Ovary (tissue), 3 donors: ENCODE results near the gene PRG2.
A peak's percentile ranks its signal among the peaks of the same experiment; 100 is the strongest.

Experiments
- EP300 ChIP-seq: sonication (generic); formaldehyde crosslinking; IDR thresholded peaks from one replicate; pipeline ENCODE4 v1.6.1; 2017; ENCODE audit warnings: antibody characterized with exemption
- TF ChIP-seq, protein P1 (sequence below), 3 donors: fragments of 450-650 bp in 2 of 3; fragments of 200-600 bp in 1 of 3; IDR thresholded peaks; one replicate each; pipeline versions ENCODE4 v1.5.1 to v1.8.0; 2016 to 2022; ENCODE audit warnings: antibody characterized with exemption in 3 of 3, mild to moderate bottlenecking in 1 of 3
- donor health status: DM: no; HTN: no; CAD: no.

DNA sequence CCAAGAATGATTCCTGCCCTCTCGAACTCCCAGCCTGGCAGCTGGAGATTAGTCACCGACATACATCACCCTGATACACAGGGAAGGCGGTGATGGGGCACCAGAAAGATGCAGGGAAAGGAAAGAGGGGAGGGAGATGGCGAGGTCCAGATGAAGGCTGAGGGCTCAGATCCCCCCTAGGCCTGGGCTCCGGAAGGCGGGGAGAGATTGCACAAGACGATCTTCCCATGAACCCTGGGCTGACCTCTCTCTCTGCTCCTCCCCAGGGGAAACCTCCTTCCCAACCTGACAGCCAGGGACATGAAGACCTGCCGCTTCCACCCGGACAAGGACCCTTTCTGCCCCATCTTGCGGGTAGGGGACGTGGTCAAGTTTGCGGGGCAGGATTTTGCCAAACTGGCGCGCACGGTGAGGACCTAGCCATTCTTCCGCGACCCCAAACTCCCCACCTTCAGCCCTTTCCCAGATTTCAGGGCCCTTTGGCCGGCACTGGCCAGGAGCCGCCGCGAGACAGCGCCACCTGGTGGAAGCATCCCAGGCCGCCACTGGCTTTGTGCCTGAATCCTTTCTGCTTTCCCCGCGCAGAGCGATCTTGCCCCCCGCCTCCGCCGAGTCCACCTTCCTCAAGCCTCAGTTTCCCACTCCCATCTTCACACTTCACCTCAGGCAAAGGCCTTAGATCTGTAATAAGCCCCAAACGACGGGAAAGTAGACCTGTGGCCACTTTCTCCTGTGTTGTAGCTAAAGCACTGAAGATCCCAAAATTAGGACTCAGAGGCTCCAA lies 40.8 kb downstream of the PRG2 start:
- TF ChIP-seq, protein P1, sequence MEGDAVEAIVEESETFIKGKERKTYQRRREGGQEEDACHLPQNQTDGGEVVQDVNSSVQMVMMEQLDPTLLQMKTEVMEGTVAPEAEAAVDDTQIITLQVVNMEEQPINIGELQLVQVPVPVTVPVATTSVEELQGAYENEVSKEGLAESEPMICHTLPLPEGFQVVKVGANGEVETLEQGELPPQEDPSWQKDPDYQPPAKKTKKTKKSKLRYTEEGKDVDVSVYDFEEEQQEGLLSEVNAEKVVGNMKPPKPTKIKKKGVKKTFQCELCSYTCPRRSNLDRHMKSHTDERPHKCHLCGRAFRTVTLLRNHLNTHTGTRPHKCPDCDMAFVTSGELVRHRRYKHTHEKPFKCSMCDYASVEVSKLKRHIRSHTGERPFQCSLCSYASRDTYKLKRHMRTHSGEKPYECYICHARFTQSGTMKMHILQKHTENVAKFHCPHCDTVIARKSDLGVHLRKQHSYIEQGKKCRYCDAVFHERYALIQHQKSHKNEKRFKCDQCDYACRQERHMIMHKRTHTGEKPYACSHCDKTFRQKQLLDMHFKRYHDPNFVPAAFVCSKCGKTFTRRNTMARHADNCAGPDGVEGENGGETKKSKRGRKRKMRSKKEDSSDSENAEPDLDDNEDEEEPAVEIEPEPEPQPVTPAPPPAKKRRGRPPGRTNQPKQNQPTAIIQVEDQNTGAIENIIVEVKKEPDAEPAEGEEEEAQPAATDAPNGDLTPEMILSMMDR (IDR thresholded peaks at IDR 0.05), result peak; percentile 70 to 78 (median 74)
- TF ChIP-seq EP300, result no peak
